Testis (tissue), 2 donors: ENCODE data around the gene PTGER1.

ENCODE experiments used
- POLR2A ChIP-seq: fragments of 450-650 bp; IDR thresholded peaks from one replicate; pipeline ENCODE4 v1.6.1; 2017; ENCODE audit warnings: antibody characterized with exemption, mild to moderate bottlenecking, moderate library complexity
- TF ChIP-seq, protein P1 (sequence below), 3 experiments: fragments of 450-650 bp in 2 of 3; fragments of 200-600 bp in 1 of 3; sonication (generic) in 1 of 3; IDR thresholded peaks; one replicate each; pipeline ENCODE4 v1.5.1; 2016 to 2019; ENCODE audit warnings: antibody characterized with exemption in 3 of 3, mild to moderate bottlenecking in 2 of 3, moderate library complexity in 1 of 3

DNA sequence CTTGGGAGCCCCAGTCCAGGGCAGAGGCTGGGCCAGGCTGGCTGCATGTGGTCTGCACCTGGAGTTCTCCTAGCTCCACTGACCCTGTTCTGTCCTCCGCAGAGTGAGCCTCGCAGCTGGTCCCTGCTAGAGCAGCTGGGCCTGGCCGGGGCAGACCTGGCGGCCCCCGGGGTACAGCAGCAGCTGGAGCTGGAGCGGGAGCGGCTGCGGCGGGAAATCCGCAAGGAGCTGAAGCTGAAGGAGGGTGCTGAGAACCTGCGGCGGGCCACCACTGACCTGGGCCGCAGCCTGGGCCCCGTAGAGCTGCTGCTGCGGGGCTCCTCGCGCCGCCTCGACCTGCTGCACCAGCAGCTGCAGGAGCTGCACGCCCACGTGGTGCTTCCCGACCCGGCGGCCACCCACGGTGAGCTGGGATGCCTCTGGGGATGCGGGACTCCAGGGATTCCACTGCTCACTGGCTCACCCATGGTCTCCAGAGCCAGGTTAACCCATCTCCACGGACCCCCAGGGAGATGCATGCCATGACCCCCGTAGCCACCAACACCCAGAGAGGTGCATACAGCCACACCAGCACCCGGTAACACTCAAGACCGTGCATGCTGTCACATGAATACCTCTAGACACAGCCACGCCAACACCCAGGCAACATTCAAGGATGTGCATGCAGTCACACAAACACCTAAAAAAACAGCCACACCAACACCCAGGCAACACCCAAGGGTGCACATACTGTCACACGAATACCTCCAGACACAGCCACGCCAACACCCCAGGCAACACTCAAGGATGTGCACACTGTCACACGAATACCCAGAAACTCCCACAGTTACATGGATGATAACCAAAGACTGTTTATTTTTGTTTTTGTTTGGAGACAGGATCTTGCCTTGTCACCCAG lies 33.9 kb downstream of the PTGER1 start:
- TF ChIP-seq, protein P1, sequence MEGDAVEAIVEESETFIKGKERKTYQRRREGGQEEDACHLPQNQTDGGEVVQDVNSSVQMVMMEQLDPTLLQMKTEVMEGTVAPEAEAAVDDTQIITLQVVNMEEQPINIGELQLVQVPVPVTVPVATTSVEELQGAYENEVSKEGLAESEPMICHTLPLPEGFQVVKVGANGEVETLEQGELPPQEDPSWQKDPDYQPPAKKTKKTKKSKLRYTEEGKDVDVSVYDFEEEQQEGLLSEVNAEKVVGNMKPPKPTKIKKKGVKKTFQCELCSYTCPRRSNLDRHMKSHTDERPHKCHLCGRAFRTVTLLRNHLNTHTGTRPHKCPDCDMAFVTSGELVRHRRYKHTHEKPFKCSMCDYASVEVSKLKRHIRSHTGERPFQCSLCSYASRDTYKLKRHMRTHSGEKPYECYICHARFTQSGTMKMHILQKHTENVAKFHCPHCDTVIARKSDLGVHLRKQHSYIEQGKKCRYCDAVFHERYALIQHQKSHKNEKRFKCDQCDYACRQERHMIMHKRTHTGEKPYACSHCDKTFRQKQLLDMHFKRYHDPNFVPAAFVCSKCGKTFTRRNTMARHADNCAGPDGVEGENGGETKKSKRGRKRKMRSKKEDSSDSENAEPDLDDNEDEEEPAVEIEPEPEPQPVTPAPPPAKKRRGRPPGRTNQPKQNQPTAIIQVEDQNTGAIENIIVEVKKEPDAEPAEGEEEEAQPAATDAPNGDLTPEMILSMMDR (IDR thresholded peaks at IDR 0.05), result no peak
- TF ChIP-seq POLR2A, result no peak
